ENCODE data around the gene ZBTB22.
"Not testable (repeated sequence)": the region's sequence is repeated elsewhere in the genome, so short reads cannot be mapped to it uniquely, and the experiment has no call there.

The ZBTB22 gene

DNA sequence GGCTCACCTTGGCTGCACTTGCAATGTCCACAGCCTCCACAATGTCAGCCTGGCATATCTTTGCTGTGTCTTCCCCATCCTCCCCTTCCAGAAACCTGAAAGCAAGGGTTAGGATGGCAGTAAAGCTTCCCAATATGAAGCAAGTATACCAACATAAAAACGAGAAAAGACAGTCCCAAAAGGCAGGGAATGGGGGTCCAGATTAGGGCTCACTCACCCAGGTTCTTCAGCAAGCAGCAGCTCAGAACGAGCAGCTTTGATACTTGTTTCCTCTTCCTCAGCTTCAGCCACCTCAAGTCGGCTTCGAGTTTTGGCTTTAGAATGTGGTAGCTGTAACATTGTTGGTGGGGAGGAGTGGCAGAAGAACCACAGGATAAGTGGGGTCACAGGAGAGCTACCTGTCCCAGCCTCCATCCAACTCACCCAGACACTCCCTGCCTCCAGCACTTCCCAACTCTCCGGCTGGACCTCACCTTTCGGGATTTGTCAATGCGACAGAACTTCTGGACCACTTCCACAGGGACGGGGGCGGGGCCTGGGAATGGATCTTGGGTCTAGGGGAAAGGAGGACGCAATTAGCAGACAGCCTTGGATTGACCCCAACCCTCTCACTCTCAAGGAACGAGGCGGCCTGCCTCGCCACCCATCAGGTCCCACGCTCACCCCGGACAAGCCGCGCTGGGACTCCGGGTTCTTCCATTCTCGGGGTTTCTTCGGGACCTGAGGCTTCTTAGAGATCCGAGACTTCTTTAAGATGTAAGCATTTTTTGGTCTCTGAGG is 29.2 kb downstream of the ZBTB22 start:
- no peak for DNase-seq
- TF ChIP-seq POLR2A (IDR thresholded peaks at IDR 0.05; ENCODE audit: low read length) = no peak

DNA sequence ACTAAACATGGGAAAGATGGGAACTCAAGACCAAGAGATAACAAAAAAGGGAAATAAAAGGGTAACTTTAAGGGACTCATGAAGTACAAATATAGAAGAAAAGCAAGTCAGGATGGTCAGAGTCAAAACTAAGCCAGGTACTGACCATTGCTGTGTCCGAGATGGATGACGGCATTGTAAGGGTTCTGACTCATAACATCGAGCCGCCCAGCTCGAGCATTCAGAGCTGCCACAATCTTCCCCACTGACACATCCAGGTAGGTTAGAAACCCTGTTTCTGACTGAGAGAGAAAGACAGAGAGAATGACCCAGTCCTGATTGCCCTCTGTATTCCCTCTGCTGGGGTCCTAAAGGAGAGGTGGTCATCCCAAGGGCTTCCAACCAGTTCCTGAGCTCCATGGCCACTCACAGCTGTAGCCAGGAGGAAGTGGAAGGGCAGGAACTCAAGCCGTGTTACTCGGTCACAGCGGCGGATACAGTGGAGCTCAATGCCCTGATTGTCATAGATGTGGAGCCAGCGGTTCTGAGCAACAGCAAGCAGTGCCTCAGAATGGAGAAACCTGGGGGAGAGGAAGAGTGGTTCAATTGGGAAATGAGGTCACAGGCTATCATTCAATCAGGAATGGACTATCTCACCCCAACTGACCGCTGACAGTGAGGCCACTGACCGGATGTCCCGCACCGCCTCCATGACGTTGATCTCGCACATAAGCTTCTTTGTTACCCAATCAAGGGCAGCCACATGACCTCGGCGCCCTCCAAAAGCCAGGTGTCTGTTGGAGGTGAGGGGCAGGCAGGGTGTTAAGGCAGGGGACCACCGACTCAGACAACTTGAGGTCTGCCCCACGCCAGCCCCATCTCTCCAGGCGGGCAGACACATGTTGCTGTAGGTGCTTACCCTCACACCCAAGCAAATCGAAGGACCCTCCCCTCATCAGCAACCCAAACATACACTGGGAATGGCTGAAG is 30.3 kb downstream of the ZBTB22 start:
- DNase-seq = no peak
- no peak for TF ChIP-seq POLR2A (IDR thresholded peaks at IDR 0.05; ENCODE audit: low read length)
- no peak for TF ChIP-seq GATA1 (IDR thresholded peaks at IDR 0.05; ENCODE audit: low read depth, low read length)

DNA sequence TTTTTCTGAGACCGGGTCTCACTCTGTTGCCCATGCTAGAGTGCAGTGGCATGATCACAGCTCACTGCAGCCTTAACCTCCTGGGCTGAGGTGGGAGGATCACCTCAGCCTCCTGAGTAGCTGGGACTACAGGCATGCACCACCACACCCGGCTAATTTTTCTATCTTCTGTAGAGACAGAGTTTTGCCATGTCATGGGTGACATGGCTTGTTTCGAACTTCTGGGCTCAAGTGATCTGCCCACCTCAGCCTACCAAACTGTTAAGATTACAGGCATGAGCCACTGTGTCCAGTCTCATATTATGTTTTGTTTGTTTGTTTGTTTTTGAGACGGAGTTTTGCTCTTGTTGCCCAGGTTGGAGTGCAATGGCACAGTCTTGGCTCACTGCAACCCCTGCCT is 32.3 kb downstream of the ZBTB22 start:
- DNase-seq = peak; percentile 71

DNA sequence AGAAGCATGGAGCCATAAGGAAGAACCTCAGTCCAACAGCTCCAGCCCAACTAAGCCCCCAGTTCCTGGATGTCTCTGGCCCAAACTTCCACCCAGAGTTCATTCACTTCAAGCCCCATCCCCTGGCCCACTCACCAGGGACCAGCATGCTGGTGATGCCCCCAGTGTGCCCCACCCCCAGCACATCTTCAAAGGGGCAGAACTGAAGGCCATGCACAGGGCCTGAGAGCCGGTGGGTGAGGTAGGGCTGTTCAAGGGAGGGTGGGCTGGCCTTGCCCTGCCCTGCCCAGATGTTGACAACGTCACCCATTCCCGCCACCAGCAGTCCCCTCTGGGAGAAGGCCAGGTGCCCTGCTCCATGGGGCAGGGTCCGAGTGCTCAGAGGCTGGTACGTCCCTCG is 37.0 kb downstream of the ZBTB22 start:
- TF ChIP-seq GATA1 (IDR thresholded peaks at IDR 0.05; ENCODE audit: low read depth, low read length) (no peak), POLR2A (IDR thresholded peaks at IDR 0.05; ENCODE audit: low read length) (no peak)
- DNase-seq = no peak

DNA sequence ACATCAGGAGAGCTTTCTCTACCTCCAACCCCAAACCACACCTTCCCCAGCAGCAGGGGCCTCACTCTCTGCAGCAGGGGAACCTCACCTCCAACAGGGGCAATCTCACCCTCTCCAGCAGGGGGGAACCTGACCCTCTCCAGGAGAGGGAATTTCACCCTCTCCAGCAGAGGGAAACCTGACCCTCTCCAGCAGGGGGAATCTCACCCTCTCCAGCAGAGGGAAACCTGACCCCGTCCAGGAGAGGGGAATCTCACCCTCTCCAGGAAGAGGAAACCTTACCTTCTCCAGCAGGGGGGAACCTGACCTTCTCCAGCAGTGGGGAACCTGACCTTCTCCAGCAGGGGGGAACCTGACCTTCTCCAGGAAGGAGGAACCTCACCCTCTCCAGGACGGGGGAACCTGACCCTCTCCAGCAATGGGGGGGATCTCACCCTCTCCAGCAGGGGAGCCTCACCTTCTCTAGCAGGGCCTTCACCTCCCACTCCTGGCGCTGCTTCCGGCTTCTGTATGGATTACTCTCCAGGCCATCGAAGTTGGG is 37.5 kb downstream of the ZBTB22 start:
- no peak for TF ChIP-seq POLR2A (IDR thresholded peaks at IDR 0.05; ENCODE audit: low read length)
- TF ChIP-seq GATA1 (IDR thresholded peaks at IDR 0.05; ENCODE audit: low read depth, low read length) = no peak
- peak; percentile 42 to 51 for DNase-seq

DNA sequence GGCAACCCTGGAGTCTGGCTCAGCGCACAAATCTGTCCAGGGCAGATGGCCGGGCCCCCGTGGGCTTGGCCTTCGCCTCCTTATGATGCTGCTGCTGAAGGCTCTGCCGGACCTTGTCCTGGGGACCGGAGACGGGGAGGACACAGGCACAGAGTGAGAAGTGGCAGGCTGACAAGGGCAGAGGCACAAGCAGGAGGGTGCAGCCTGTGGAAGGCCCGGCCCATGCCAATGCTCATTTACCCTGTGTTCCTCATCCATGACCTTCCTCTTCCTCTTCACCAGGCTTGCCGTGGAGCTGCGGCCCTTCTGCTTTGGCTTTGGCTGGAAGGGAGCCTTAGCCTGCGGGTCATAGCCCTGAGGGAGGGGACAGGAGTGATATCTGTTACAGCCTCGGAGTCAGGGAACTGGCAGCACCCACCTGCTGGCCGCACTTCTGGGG is 38.3 kb downstream of the ZBTB22 start:
- no peak for DNase-seq
- no peak for TF ChIP-seq POLR2A (IDR thresholded peaks at IDR 0.05; ENCODE audit: low read length)
- TF ChIP-seq GATA1 (IDR thresholded peaks at IDR 0.05; ENCODE audit: low read depth, low read length) = no peak

DNA sequence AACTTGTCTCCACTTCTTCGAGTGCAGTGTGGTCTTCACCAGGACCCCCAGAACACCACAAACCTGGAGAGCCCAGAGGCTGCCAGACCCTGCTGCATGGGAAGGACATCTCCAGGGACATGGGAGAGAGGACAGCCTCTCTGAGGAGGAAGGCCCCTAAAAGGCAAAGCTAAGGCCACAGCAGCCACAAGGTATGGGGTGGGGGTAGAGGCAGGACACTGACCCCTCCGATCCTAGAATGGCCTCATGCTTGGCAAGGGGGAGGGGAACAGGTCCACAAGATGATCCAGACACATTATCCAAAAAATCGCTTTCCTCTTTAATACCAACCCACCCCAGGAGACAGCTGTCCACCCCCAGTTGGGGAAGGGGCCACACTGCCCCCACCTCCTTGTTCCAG is 38.7 kb downstream of the ZBTB22 start:
- TF ChIP-seq GATA1 (IDR thresholded peaks at IDR 0.05; ENCODE audit: low read depth, low read length) (no peak), POLR2A (IDR thresholded peaks at IDR 0.05; ENCODE audit: low read length) (peak; percentile 1)
- DNase-seq = no peak

DNA sequence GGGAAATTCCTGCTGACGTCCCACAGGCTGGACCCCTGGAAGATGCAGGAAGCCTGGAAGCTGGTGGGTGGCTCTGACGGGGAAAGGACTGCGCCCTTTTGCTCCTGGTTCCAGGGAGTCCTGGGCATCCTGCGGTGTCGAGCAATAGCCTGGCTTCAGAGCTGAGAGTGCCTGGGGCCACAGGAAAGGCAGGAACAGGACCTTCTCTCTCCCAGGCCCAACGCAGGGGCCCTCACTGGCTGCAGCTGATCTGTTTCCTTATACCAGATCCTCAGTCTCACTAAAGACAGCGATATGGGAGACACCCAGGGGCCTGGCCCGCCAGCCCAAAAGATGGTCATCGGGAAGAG is 39.2 kb downstream of the ZBTB22 start:
- TF ChIP-seq POLR2A (IDR thresholded peaks at IDR 0.05; ENCODE audit: low read length) (peak; percentile 30), GATA1 (IDR thresholded peaks at IDR 0.05; ENCODE audit: low read depth, low read length) (no peak)
- DNase-seq = no peak

DNA sequence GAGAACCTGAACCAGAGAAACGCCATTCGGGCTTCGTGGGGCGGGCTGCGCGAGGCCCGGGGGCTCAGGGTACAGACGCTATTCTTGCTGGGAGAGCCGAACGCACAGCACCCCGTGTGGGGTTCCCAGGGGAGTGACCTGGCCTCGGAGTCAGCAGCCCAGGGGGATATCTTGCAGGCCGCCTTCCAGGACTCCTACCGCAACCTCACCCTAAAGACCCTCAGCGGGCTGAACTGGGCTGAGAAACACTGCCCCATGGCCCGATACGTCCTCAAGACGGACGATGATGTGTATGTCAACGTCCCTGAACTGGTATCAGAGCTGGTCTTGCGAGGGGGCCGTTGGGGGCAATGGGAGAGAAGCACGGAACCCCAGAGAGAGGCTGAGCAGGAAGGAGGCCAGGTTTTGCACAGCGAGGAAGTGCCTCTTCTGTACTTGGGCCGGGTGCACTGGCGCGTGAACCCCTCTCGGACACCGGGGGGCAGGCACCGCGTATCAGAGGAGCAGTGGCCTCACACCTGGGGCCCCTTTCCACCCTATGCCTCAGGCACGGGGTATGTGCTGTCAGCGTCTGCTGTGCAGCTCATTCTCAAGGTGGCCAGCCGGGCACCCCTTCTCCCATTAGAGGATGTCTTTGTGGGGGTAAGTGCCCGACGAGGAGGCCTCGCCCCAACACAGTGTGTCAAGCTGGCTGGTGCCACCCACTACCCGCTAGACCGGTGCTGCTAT is 39.7 kb downstream of the ZBTB22 start:
- TF ChIP-seq POLR2A (IDR thresholded peaks at IDR 0.05; ENCODE audit: low read length) = no peak
- TF ChIP-seq GATA1 (IDR thresholded peaks at IDR 0.05; ENCODE audit: low read depth, low read length) = no peak
- no peak for DNase-seq

DNA sequence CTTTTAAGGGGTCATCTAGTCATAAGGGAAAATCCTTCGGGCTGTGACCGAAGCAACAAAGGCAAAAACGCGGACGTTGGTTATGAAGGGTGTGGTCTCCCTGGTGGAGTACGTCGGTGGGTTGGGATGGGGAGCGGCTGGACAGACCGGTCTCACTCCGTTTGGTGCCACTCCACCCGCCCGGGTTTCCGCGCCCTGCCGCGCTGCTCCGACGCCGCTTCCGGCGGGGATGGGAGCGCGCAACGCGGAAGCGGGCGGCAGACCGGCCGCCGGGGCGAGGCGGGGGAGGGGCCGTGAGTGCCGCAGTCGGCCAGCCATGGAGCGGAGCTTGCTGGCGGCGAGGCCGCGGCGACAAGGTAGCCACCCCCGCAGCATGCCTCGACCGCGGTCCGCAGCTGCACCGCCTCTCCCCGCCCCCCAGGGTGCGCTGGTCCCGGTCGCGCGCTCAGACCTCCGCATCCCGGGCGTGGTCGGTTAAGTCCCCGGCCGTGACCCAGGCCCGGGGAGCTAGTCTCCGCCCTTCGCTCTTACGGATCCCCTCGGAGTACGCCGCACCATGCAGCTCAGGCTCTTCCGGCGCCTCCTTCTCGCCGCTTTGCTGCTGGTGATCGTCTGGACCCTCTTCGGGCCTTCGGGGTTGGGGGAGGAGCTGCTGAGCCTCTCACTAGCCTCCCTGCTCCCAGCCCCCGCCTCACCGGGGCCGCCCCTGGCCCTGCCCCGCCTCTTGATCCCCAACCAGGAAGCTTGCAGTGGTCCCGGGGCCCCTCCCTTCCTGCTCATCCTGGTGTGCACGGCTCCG is 40.5 kb downstream of the ZBTB22 start, which contains the start of gene B3GALT4:
B3GALT4 (plus strand) TSS at position 260 of the 799 bp plus-strand sequence; CDS start at position 557, 297 bp downstream.
- TF ChIP-seq POLR2A (IDR thresholded peaks at IDR 0.05; ENCODE audit: low read length) = peak; percentile 69
- no peak for TF ChIP-seq GATA1 (IDR thresholded peaks at IDR 0.05; ENCODE audit: low read depth, low read length)

DNA sequence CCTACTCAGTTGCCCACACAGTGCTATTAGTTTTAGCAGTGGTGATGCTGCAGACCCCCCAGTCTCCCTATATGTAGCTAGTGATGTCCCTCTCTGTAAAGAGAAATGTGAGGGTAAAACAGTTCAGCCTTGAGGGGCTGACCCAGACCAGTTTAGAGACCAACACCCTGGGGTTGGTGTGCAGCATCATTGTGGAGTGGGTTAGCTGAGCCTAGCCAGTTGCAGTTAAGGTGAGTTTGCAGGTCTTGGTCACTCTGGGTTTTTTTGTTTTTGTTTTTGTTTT is 41.0 kb downstream of the ZBTB22 start:
- DNase-seq = no peak
- TF ChIP-seq POLR2A (IDR thresholded peaks at IDR 0.05; ENCODE audit: low read length) = no peak
- no peak for TF ChIP-seq GATA1 (IDR thresholded peaks at IDR 0.05; ENCODE audit: low read depth, low read length)

More for the DNA sequence above, 40.5 kb downstream of the ZBTB22 start, which contains the start of gene B3GALT4:
- DNase-seq = peak; percentile 89 to 92

DNA sequence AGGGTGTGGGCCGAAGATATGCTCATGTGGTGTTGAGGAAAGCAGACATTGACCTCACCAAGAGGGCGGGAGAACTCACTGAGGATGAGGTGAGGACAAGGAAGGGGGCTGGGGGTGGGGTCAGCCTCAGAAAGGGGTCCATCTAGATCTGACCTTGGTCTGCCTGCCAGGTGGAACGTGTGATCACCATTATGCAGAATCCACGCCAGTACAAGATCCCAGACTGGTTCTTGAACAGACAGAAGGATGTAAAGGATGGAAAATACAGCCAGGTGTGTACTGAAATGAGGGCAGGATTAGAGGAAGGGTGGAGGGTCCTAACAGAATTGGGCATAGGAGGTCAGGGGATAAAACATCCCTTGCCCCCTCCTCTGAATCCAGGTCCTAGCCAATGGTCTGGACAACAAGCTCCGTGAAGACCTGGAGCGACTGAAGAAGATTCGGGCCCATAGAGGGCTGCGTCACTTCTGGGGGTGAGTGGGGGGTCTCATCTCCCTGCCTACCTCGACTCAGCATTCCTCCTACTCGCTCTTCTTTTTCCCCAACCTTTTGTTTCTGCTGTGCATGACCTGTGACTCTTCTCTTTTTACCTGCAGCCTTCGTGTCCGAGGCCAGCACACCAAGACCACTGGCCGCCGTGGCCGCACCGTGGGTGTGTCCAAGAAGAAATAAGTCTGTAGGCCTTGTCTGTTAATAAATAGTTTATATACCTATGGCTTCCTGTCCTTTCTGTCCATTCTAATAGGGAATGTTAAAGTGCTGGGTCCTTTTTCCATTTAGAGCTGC is 41.6 kb downstream of the ZBTB22 start:
- DNase-seq = not testable (repeated sequence)

Data from erythroblast (primary cell).